ENCODE data around the gene NLN. TPM values are rescaled to one million over a fixed set of nuclear protein-coding genes. Genes with fewer than 3 reads are reported as not detected.

NLN gene
- total RNA-seq, 1 experiment from 2014 or later = 34.8 TPM

GRCh38 chr5:65758546-65759144, 36.6 kb downstream of the NLN start:
- no peak overlapping the region for H3K27ac Mint-ChIP-seq (ENCODE audit: unreplicated experiment)
- no peak for DNase-seq
- no peaks in the 10 kb centered on the region for H3K27me3 Mint-ChIP-seq (ENCODE audit: insufficient read depth, unreplicated experiment)
- H3K4me1 Mint-ChIP-seq (ENCODE audit: low read depth, unreplicated experiment) = no peaks in the 10 kb centered on the region
- no peaks in the 10 kb centered on the region for H3K9me3 Mint-ChIP-seq (ENCODE audit: unreplicated experiment)
- CTCF ChIA-PET = no interaction called here
- H3K4me3 Mint-ChIP-seq (ENCODE audit: unreplicated experiment) = no peak overlapping the region
- TF ChIP-seq CTCF (IDR thresholded peaks at IDR 0.05; ENCODE audit: insufficient read depth in 1 of 2, low read depth in 1 of 2, low read length in 1 of 2, severe bottlenecking in 1 of 2, unreplicated experiment in 1 of 2) = no peak
- intact Hi-C loops (cut with micrococcal nuclease; ENCODE audit: unreplicated experiment) = no loop called here
- Histone ChIP-seq H3K9me3 (no peaks in the 10 kb centered on the region), H3K36me3 (ENCODE audit: control insufficient read depth, insufficient read depth, low read length) (peaks cover 3% of the 10 kb centered on the region), H3K27me3 (replicated peaks; ENCODE audit: control insufficient read depth, insufficient read depth, low read length) (no peaks in the 10 kb centered on the region), H3K4me3 (ENCODE audit: low read depth, low read length) (no peak overlapping the region), H3K4me1 (no peaks in the 10 kb centered on the region)
- no TSS peak for BruUV-seq (replicated peaks)
- peaks cover 6% of the 10 kb centered on the region for H3K36me3 Mint-ChIP-seq (ENCODE audit: insufficient read depth, unreplicated experiment)
- POLR2A ChIA-PET = no interaction called here

DNA sequence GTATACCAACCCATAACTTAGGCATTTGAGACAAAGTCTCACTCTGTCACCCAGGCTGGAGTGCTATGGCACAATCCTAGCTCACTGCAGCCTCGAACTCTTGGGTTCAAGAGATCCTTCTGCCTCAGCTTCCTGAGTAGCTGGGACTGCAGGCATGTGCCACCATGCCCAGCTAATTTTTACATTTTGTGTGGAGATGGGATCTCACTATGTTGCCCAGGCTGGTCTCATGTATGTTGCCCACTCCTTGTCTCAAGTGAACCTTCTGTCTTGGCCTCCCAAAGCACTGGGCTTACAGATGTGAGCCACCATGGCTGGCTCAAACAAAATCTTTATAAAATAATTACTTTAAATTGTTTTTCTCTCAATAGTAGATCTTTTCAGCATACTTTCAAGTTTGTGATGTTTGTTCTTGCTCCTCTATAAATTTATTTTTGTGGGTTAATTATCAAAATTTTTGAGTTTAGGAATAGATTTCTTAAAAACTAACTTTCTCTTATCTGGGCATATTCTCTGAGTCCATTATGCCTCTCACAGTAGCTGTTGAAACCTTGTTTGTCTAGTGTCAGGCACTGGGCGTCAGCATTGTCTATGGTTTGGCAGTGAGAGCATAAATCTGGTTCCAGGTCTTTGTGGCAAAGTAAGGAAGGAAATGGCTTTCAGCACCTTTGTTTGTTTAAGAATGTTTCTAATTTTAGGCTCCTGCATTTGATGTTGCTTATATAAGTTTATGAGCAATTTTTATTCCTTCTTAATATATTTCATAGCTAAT, 38.7 kb downstream of the NLN start:
- peaks cover 7% of the 10 kb centered on the region for H3K36me3 Mint-ChIP-seq (ENCODE audit: insufficient read depth, unreplicated experiment)
- no peak for DNase-seq
- H3K27ac Mint-ChIP-seq (ENCODE audit: unreplicated experiment) = no peak overlapping the region
- no peaks in the 10 kb centered on the region for H3K9me3 ChIP-seq
- no peaks in the 10 kb centered on the region for H3K4me1 ChIP-seq
- no peak overlapping the region for H3K4me3 ChIP-seq (ENCODE audit: low read depth, low read length)
- H3K4me3 Mint-ChIP-seq (ENCODE audit: unreplicated experiment) = no peak overlapping the region
- no peaks in the 10 kb centered on the region for H3K27me3 ChIP-seq (replicated peaks; ENCODE audit: control insufficient read depth, insufficient read depth, low read length)
- no peaks in the 10 kb centered on the region for H3K27me3 Mint-ChIP-seq (ENCODE audit: insufficient read depth, unreplicated experiment)
- intact Hi-C loops (cut with micrococcal nuclease; ENCODE audit: unreplicated experiment) = no loop called here
- no peak for TF ChIP-seq CTCF (IDR thresholded peaks at IDR 0.05; ENCODE audit: insufficient read depth in 1 of 2, low read depth in 1 of 2, low read length in 1 of 2, severe bottlenecking in 1 of 2, unreplicated experiment in 1 of 2)
- H3K9me3 Mint-ChIP-seq (ENCODE audit: unreplicated experiment) = no peaks in the 10 kb centered on the region
- peaks cover 3% of the 10 kb centered on the region for H3K36me3 ChIP-seq (ENCODE audit: control insufficient read depth, insufficient read depth, low read length)
- ChIA-PET POLR2A (no interaction called here), CTCF (no interaction called here)
- H3K4me1 Mint-ChIP-seq (ENCODE audit: low read depth, unreplicated experiment) = no peaks in the 10 kb centered on the region
- BruUV-seq (replicated peaks) = no TSS peak

GRCh38 chr5:65762234-65762633, 40.2 kb downstream of the NLN start:
- H3K27ac Mint-ChIP-seq (ENCODE audit: unreplicated experiment) = no peak overlapping the region
- H3K36me3 ChIP-seq (ENCODE audit: control insufficient read depth, insufficient read depth, low read length) = peaks cover 3% of the 10 kb centered on the region
- BruUV-seq (replicated peaks) = no TSS peak
- H3K36me3 Mint-ChIP-seq (ENCODE audit: insufficient read depth, unreplicated experiment) = peaks cover 21% of the 10 kb centered on the region
- peaks cover 12% of the 10 kb centered on the region for H3K9me3 Mint-ChIP-seq (ENCODE audit: unreplicated experiment)
- no peak for DNase-seq
- no peak overlapping the region for H3K4me3 ChIP-seq (ENCODE audit: low read depth, low read length)
- intact Hi-C loops (cut with micrococcal nuclease; ENCODE audit: unreplicated experiment) = no loop called here
- H3K27me3 Mint-ChIP-seq (ENCODE audit: insufficient read depth, unreplicated experiment) = no peaks in the 10 kb centered on the region
- H3K4me1 Mint-ChIP-seq (ENCODE audit: low read depth, unreplicated experiment) = no peaks in the 10 kb centered on the region
- CTCF ChIA-PET = no interaction called here
- H3K4me3 Mint-ChIP-seq (ENCODE audit: unreplicated experiment) = no peak overlapping the region
- no peaks in the 10 kb centered on the region for H3K4me1 ChIP-seq
- H3K9me3 ChIP-seq = no peaks in the 10 kb centered on the region
- POLR2A ChIA-PET = interaction anchor here (0.7 kb wide), 1 partner anchor 383 kb away, joined by 3 read pairs; no protein-coding TSS in a partner anchor
- no peaks in the 10 kb centered on the region for H3K27me3 ChIP-seq (replicated peaks; ENCODE audit: control insufficient read depth, insufficient read depth, low read length)
- TF ChIP-seq CTCF (IDR thresholded peaks at IDR 0.05; ENCODE audit: insufficient read depth in 1 of 2, low read depth in 1 of 2, low read length in 1 of 2, severe bottlenecking in 1 of 2, unreplicated experiment in 1 of 2) = no peak
